H9 (cell line): ENCODE measurements around the gene SAG. TPM values are rescaled to one million over a fixed set of nuclear protein-coding genes. Genes with fewer than 3 reads are reported as not detected.

Experiments
- DNase-seq: peaks from one replicate; pipeline ENCODE4 v3.0.0-alpha.2; 2017
- H2AFZ ChIP-seq: one replicate; pipeline ENCODE4 v1.6.1; 2013; ENCODE audit warnings: mild to moderate bottlenecking, low read length, control low read depth, moderate library complexity
- H2AK5ac ChIP-seq: 2 replicates; pipeline ENCODE4 v1.6.1; 2013; ENCODE audit warnings: low read length, control low read depth, mixed read lengths; ENCODE audit not compliant: insufficient read length
- H2BK120ac ChIP-seq: one replicate; pipeline ENCODE4 v1.6.1; 2013; ENCODE audit warnings: low read depth, mild to moderate bottlenecking, low read length, control low read depth, inconsistent platforms; ENCODE audit not compliant: poor library complexity, severe bottlenecking
- H2BK12ac ChIP-seq: 2 replicates; pipeline ENCODE4 v1.6.1; 2013; ENCODE audit warnings: low read length, control low read depth, mixed read lengths, low read depth; ENCODE audit not compliant: insufficient read length
- H2BK15ac ChIP-seq: 2 replicates; pipeline ENCODE4 v1.6.1; 2013; ENCODE audit warnings: low read depth, low read length, control low read depth
- H2BK20ac ChIP-seq: one replicate; pipeline ENCODE4 v1.6.1; 2013; ENCODE audit warnings: low read depth, mild to moderate bottlenecking, low read length, control low read depth, inconsistent platforms; ENCODE audit not compliant: poor library complexity, severe bottlenecking
- H2BK5ac ChIP-seq: 2 replicates; pipeline ENCODE4 v1.6.1; 2013; ENCODE audit warnings: low read length, control low read depth, mixed read lengths; ENCODE audit not compliant: insufficient read length
- H3K14ac ChIP-seq: 2 replicates; pipeline ENCODE4 v1.6.1; 2013; ENCODE audit warnings: low read length, control low read depth; ENCODE audit not compliant: insufficient read depth
- H3K18ac ChIP-seq: 2 replicates; pipeline ENCODE4 v1.6.1; 2013; ENCODE audit warnings: low read depth, mild to moderate bottlenecking, mixed read lengths, low read length, control low read depth; ENCODE audit not compliant: insufficient read length
- H3K23ac ChIP-seq: 2 replicates; pipeline ENCODE4 v1.6.1; 2013; ENCODE audit warnings: low read length, control low read depth, mixed read lengths, low read depth; ENCODE audit not compliant: insufficient read length
- H3K23me2 ChIP-seq: 2 replicates; pipeline ENCODE4 v1.6.1; 2013; ENCODE audit warnings: low read depth, mild to moderate bottlenecking, mixed read lengths, low read length, control low read depth; ENCODE audit not compliant: insufficient read length, poor library complexity, severe bottlenecking
- H3K27ac ChIP-seq: 2 replicates; pipeline ENCODE4 v1.5.1; 2013; ENCODE audit warnings: low read length, control low read depth, mixed read lengths, low read depth; ENCODE audit not compliant: insufficient read length
- H3K27me3 ChIP-seq: 2 replicates; pipeline ENCODE4 v1.6.1; 2013; ENCODE audit warnings: low read length, control low read depth, inconsistent platforms; ENCODE audit not compliant: insufficient read depth
- H3K4ac ChIP-seq: 2 replicates; pipeline ENCODE4 v1.6.1; 2013; ENCODE audit warnings: low read depth, mild to moderate bottlenecking, control low read depth, inconsistent platforms, low read length, moderate library complexity
- H3K4me1 ChIP-seq: 2 replicates; pipeline ENCODE4 v1.6.1; 2013; ENCODE audit warnings: low read length, control low read depth, inconsistent platforms; ENCODE audit not compliant: insufficient read depth
- H3K4me2 ChIP-seq: 2 replicates; pipeline ENCODE4 v1.6.1; 2013; ENCODE audit warnings: low read length, control low read depth, mixed read lengths; ENCODE audit not compliant: insufficient read length, insufficient read depth
- H3K56ac ChIP-seq: 2 replicates; pipeline ENCODE4 v1.6.1; 2013; ENCODE audit warnings: low read depth, mild to moderate bottlenecking, mixed read lengths, low read length, control low read depth; ENCODE audit not compliant: insufficient read length
- H3K79me1 ChIP-seq: 2 replicates; pipeline ENCODE4 v1.6.1; 2013; ENCODE audit warnings: low read depth, mild to moderate bottlenecking, moderate library complexity, low read length, control low read depth, inconsistent platforms; ENCODE audit not compliant: insufficient read depth, poor library complexity, severe bottlenecking
- H3K79me2 ChIP-seq: 2 replicates; pipeline ENCODE4 v1.6.1; 2013; ENCODE audit warnings: low read length, control low read depth, inconsistent platforms; ENCODE audit not compliant: insufficient read depth
- H3K9ac ChIP-seq: 2 replicates; pipeline ENCODE4 v1.6.1; 2013; ENCODE audit warnings: low read length, control low read depth, mixed read lengths; ENCODE audit not compliant: insufficient read length; ENCODE audit errors: extremely low read depth
- H3K9me3 ChIP-seq: one replicate; pipeline ENCODE4 v1.6.1; 2013; ENCODE audit warnings: low read depth, low read length, inconsistent platforms; ENCODE audit not compliant: control insufficient read depth
- H3T11ph ChIP-seq: one replicate; pipeline ENCODE4 v1.6.1; 2013; ENCODE audit warnings: mild to moderate bottlenecking, low read length, control low read depth, inconsistent platforms
- H4K20me1 ChIP-seq: one replicate; pipeline ENCODE4 v1.6.1; 2013; ENCODE audit not compliant: control insufficient read depth, insufficient read length, insufficient read depth
- H4K5ac ChIP-seq: 2 replicates; pipeline ENCODE4 v1.6.1; 2013; ENCODE audit warnings: low read depth, mild to moderate bottlenecking, mixed read lengths, low read length, control low read depth; ENCODE audit not compliant: insufficient read length
- H4K8ac ChIP-seq: replicated peaks from 2 replicates; pipeline ENCODE4 v1.6.1; 2013; ENCODE audit warnings: low read length, control low read depth, mixed read lengths, low read depth; ENCODE audit not compliant: insufficient read length
- H4K91ac ChIP-seq: 2 replicates; pipeline ENCODE4 v1.6.1; 2013; ENCODE audit warnings: low read depth, mild to moderate bottlenecking, moderate library complexity, mixed read lengths, low read length, control low read depth; ENCODE audit not compliant: insufficient read length
- H3K27ac Mint-ChIP-seq, 3 experiments: 2 replicates in 2 of 3; 3 replicates in 1 of 3; pipeline ENCODE4 v1.8.0; 2020 to 2021; ENCODE audit warnings: mixed read lengths in 3 of 3, mild to moderate bottlenecking in 1 of 3, moderate library complexity in 1 of 3
- H3K27me3 Mint-ChIP-seq: 2 replicates; pipeline ENCODE4 v1.8.0; 2021; ENCODE audit warnings: low read depth, mild to moderate bottlenecking, moderate library complexity, mixed read lengths
- H3K36me3 Mint-ChIP-seq, 3 experiments: 2 replicates in 2 of 3; 3 replicates in 1 of 3; pipeline ENCODE4 v1.8.0; 2020 to 2021; ENCODE audit warnings: low read depth in 3 of 3, mixed read lengths in 3 of 3; ENCODE audit not compliant: insufficient read depth in 1 of 3
- H3K4me1 Mint-ChIP-seq, 2 experiments: 2 replicates each; pipeline ENCODE4 v1.8.0; 2020; ENCODE audit warnings: mixed read lengths in 2 of 2
- H3K4me3 Mint-ChIP-seq, 2 experiments: 2 replicates in 1 of 2; 3 replicates in 1 of 2; pipeline ENCODE4 v1.8.0; 2020 to 2021; ENCODE audit warnings: mild to moderate bottlenecking in 2 of 2, mixed read lengths in 2 of 2, moderate library complexity in 1 of 2
- H3K9me3 Mint-ChIP-seq, 2 experiments: 2 replicates in 1 of 2; 3 replicates in 1 of 2; pipeline ENCODE4 v1.8.0; 2020; ENCODE audit warnings: mild to moderate bottlenecking in 2 of 2, mixed read lengths in 2 of 2, moderate library complexity in 1 of 2
- WGBS: extraction: QIAGEN DNeasy Blood & Tissue Kit; methylation state at CpG from one replicate; pipeline ENCODE4 v1.1.7; 2013; ENCODE audit warnings: missing lambda C conversion rate, low lambda C conversion rate, mixed read lengths; ENCODE audit not compliant: insufficient read length; ENCODE audit errors: extremely low coverage; 5-methylcytosine and 5-hydroxymethylcytosine counted together
- total RNA-seq: library from RNA; stranded (reverse); gene quantifications from 2 replicates; pipeline ENCODE4 v1.2.1, GENCODE V29; 2021
- TF ChIP-seq, protein P1 (sequence below): fragments of 200-600 bp; sonication (generic); conservative IDR thresholded peaks from 3 replicates; pipeline ENCODE4 v1.8.0; 2021; ENCODE audit warnings: antibody characterized with exemption, mild to moderate bottlenecking

Gene SAG
- total RNA-seq, 1 experiment from 2014 or later: not detected

DNA sequence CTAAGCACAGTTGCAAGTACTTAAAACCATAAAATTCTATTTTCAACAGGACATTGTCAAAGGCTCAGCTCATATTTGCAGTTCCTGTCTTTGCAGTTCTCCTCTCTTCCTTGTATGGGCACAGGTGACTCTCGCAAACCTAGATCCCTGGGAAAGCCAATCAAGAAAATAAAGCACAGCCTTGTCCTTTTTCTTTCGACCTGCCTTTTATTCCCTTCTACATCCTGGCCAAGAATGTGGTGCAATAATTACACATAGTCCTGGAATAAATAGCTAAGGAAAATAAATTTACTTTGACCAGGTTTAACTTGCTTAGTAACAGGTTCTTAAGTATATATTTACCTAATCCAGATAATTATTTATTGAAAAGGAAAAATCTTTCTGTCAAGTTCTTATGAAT lies 35.9 kb upstream of the SAG start:
- no peak overlapping the region for H3K4me2 ChIP-seq
- TF ChIP-seq, protein P1, sequence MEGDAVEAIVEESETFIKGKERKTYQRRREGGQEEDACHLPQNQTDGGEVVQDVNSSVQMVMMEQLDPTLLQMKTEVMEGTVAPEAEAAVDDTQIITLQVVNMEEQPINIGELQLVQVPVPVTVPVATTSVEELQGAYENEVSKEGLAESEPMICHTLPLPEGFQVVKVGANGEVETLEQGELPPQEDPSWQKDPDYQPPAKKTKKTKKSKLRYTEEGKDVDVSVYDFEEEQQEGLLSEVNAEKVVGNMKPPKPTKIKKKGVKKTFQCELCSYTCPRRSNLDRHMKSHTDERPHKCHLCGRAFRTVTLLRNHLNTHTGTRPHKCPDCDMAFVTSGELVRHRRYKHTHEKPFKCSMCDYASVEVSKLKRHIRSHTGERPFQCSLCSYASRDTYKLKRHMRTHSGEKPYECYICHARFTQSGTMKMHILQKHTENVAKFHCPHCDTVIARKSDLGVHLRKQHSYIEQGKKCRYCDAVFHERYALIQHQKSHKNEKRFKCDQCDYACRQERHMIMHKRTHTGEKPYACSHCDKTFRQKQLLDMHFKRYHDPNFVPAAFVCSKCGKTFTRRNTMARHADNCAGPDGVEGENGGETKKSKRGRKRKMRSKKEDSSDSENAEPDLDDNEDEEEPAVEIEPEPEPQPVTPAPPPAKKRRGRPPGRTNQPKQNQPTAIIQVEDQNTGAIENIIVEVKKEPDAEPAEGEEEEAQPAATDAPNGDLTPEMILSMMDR: no peak
- no peaks in the 10 kb centered on the region for H3K79me2 ChIP-seq
- no peak overlapping the region for H4K5ac ChIP-seq
- no peak overlapping the region for H2AFZ ChIP-seq
- H3K79me1 ChIP-seq: no peaks in the 10 kb centered on the region
- H3K18ac ChIP-seq: no peak overlapping the region
- H4K8ac ChIP-seq: no peak overlapping the region
- Mint-ChIP-seq H3K4me3 (no peak overlapping the region), H3K36me3 (peaks cover 24 to 94% (median 85%) of the 10 kb centered on the region in 3 experiments), H3K27ac (peak overlapping the region in 1 of 3 experiments; percentile 53; a peak in 1 of 7 replicates), H3K27me3 (no peaks in the 10 kb centered on the region), H3K9me3 (no peaks in the 10 kb centered on the region), H3K4me1 (no peaks in the 10 kb centered on the region)
- no peak overlapping the region for H2BK5ac ChIP-seq
- no peak overlapping the region for H3K27ac ChIP-seq
- H2BK15ac ChIP-seq: no peak overlapping the region
- no peak overlapping the region for H3K14ac ChIP-seq
- H3K23me2 ChIP-seq: no peaks in the 10 kb centered on the region
- no peaks in the 10 kb centered on the region for H3K4me1 ChIP-seq
- no peak for DNase-seq
- H3T11ph ChIP-seq: no peak overlapping the region
- no peak overlapping the region for H3K56ac ChIP-seq
- no peak overlapping the region for H4K91ac ChIP-seq
- no peak overlapping the region for H2AK5ac ChIP-seq
- no peaks in the 10 kb centered on the region for H4K20me1 ChIP-seq
- no peak overlapping the region for H2BK12ac ChIP-seq
- H2BK20ac ChIP-seq: no peak overlapping the region
- no peak overlapping the region for H2BK120ac ChIP-seq
- H3K9ac ChIP-seq: no peak overlapping the region
- H3K27me3 ChIP-seq: no peaks in the 10 kb centered on the region
- no peak overlapping the region for H3K4ac ChIP-seq
- no CpG with 5 or more reads among the region's 2 CpGs for WGBS
- no peaks in the 10 kb centered on the region for H3K9me3 ChIP-seq
- no peak overlapping the region for H3K23ac ChIP-seq
